BJ (cell line): ENCODE data around the gene LRPAP1. TPM values are rescaled to one million over a fixed set of nuclear protein-coding genes. Genes with fewer than 3 reads are reported as not detected.
"Not testable (repeated sequence)": the region's sequence is repeated elsewhere in the genome, so short reads cannot be mapped to it uniquely, and the experiment has no call there.

Experiments
- CTCF ChIA-PET: fragments of 350-600 bp; formaldehyde crosslinking; extraction: SDS; loops from one replicate; lab custom pipeline; 2021; ENCODE audit warnings: antibody characterized with exemption, inconsistent platforms; lab: Yijun Ruan, JAX
- POLR2A ChIA-PET: fragments of 300-600 bp; sonication (Branson Sonifier 250); formaldehyde crosslinking; extraction: SDS; loops from one replicate; lab custom pipeline; 2021; ENCODE audit warnings: antibody characterized with exemption; lab: Charles Lee
- DNase-seq: peaks from one replicate; pipeline ENCODE4 v3.0.0-alpha.2; 2011; ENCODE audit warnings: low read depth
- H3K27me3 ChIP-seq: 2 replicates; pipeline ENCODE4 v1.6.0; 2011; ENCODE audit warnings: low read length; ENCODE audit not compliant: control insufficient read depth, insufficient read depth
- H3K36me3 ChIP-seq: 2 replicates; pipeline ENCODE4 v1.5.1; 2011; ENCODE audit warnings: low read length; ENCODE audit not compliant: control insufficient read depth, insufficient read depth
- H3K4me3 ChIP-seq: 2 replicates; pipeline ENCODE4 v1.5.1; 2011; ENCODE audit warnings: low read depth, mild to moderate bottlenecking, control low read depth, low read length
- polyA plus RNA-seq: library from polyadenylated mRNA; depleted of rRNA; stranded (reverse); fragments of >200 nt; gene quantifications from 2 replicates; pipeline ENCODE4 v1.2.3, GENCODE V29; 2011; rRNA removed
- TF ChIP-seq, protein P1 (sequence below): IDR thresholded peaks from 2 replicates; pipeline ENCODE4 v1.5.1; 2011; ENCODE audit warnings: low read depth, mild to moderate bottlenecking, control low read depth, inconsistent platforms, low read length, moderate library complexity; ENCODE audit not compliant: insufficient read depth

LRPAP1 gene
- polyA plus RNA-seq, 1 experiment: 275 TPM

- POLR2A ChIA-PET: no interaction called here
- H3K27me3 ChIP-seq: peaks cover 36% of the 10 kb centered on the region
- no peaks in the 10 kb centered on the region for H3K36me3 ChIP-seq
- TF ChIP-seq, protein P1, sequence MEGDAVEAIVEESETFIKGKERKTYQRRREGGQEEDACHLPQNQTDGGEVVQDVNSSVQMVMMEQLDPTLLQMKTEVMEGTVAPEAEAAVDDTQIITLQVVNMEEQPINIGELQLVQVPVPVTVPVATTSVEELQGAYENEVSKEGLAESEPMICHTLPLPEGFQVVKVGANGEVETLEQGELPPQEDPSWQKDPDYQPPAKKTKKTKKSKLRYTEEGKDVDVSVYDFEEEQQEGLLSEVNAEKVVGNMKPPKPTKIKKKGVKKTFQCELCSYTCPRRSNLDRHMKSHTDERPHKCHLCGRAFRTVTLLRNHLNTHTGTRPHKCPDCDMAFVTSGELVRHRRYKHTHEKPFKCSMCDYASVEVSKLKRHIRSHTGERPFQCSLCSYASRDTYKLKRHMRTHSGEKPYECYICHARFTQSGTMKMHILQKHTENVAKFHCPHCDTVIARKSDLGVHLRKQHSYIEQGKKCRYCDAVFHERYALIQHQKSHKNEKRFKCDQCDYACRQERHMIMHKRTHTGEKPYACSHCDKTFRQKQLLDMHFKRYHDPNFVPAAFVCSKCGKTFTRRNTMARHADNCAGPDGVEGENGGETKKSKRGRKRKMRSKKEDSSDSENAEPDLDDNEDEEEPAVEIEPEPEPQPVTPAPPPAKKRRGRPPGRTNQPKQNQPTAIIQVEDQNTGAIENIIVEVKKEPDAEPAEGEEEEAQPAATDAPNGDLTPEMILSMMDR: no peak
- no peak overlapping the region for H3K4me3 ChIP-seq
- DNase-seq: no peak
- CTCF ChIA-PET: interaction anchor here (0.5 kb wide), 1 partner anchor 113 kb away, joined by 3 read pairs; no protein-coding TSS in a partner anchor
These were observed 71.3 kb downstream of the LRPAP1 start for GRCh38 chr4:3460926-3461325.

DNA sequence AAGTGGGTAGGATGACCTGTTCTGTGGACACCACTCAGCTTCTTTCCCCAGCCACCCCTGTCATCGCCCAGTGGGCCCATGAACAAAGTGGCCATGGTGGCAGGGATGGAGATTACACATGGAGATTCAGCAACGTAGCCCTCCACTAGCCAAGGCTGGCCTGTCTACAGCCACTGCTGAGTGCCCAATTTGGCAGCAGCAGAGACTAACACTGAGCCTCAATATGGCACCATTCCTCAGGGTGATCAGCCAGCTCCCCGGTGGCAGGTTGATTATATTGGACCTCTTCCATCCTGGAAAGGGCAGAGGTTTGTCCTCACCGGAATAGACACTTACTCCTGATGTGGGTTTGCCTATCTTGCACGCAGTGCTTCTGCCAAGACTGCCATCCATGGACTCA is 73.1 kb downstream of the LRPAP1 start:
- H3K4me3 ChIP-seq, DNase-seq, POLR2A ChIA-PET, H3K36me3 ChIP-seq: not testable (repeated sequence)
- peaks cover 27% of the 10 kb centered on the region for H3K27me3 ChIP-seq
- CTCF ChIA-PET: interaction anchor here (1.0 to 3.8 kb wide), 2 partner anchors 9 to 21 kb away, joined by 3 to 11 read pairs; no protein-coding TSS in a partner anchor

DNA sequence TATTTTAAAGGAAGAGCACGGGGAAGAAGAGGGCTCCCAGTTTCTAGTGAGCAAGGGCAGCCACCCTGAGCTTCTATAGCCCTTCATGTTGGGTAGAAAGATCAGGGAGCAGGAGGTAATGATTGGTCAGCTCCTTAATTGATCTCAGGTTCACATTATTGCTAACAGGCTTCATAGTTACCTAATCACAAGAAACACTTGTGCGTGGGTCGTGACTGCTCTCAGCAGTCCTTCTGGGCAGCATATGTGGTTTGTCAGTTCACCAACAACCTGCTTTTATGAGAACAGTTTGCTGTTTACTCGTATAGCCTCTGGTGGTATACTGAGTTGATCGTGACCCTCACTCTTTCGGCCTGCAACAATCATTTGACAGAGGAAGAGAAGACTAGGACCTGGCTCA is 73.9 kb downstream of the LRPAP1 start:
- no peak overlapping the region for H3K4me3 ChIP-seq
- TF ChIP-seq, protein P1: no peak
- CTCF ChIA-PET: interaction anchor here (1.0 to 3.8 kb wide), 2 partner anchors 9 to 22 kb away, joined by 3 to 11 read pairs; no protein-coding TSS in a partner anchor
- peaks cover 23% of the 10 kb centered on the region for H3K27me3 ChIP-seq
- POLR2A ChIA-PET: no interaction called here
- no peaks in the 10 kb centered on the region for H3K36me3 ChIP-seq
- DNase-seq: no peak

GRCh38 chr4:3455596-3455995 is 76.6 kb downstream of the LRPAP1 start:
- DNase-seq, H3K4me3 ChIP-seq, CTCF ChIA-PET, POLR2A ChIA-PET, H3K36me3 ChIP-seq: not testable (repeated sequence)
- peaks cover 11% of the 10 kb centered on the region for H3K27me3 ChIP-seq

Other genes starting within 250 kb of the LRPAP1 start
- gene RGS12, start 239.4 kb downstream of the LRPAP1 start, polyA plus RNA-seq: 5.5 and 16.3 TPM in 2 replicates
- gene HGFAC, start 90.5 kb downstream of the LRPAP1 start, polyA plus RNA-seq: not detected in 2 replicates
- not detected in 2 replicates for gene DOK7, start 69.1 kb downstream of the LRPAP1 start, polyA plus RNA-seq
- 0.15 and 0.20 TPM in 2 replicates for gene ADRA2C, start 234.0 kb upstream of the LRPAP1 start, polyA plus RNA-seq